Measurements from ENCODE around the gene CHI3L2. TPM values are rescaled to one million over a fixed set of nuclear protein-coding genes. Genes with fewer than 3 reads are reported as not detected.

CHI3L2 gene
- total and polyA plus RNA-seq, 2 donors (not counting 1 experiment from before 2014, with no cell fraction given), result 9.2 to 31.5 TPM

GRCh38 chr1:111195002-111195684 is 32.4 kb upstream of the CHI3L2 start:
- ATAC-seq (ENCODE audit: low read depth), result no peak
- Mint-ChIP-seq H3K4me3 (no peak overlapping the region), H3K4me1 (peaks cover 94% of the 10 kb centered on the region), H3K27ac (peak overlapping the region; percentile 89), H3K27me3 (no peaks in the 10 kb centered on the region), H3K9me3 (ENCODE audit: insufficient read depth) (no peaks in the 10 kb centered on the region)
- Histone ChIP-seq H3K9ac (ENCODE audit: low read length) (no peak overlapping the region), H3K79me2 (ENCODE audit: control insufficient read depth, insufficient read depth, low read length) (peaks cover 14% of the 10 kb centered on the region), H3K27ac (ENCODE audit: low read length in 2 of 2) (peak overlapping the region in 1 of 2 donors; percentile 15), H3K4me2 (replicated peaks; ENCODE audit: low read depth, low read length, poor library complexity, severe bottlenecking) (no peak overlapping the region), H3K4me3 (ENCODE audit: control extremely low read depth in 1 of 5, extremely low read depth in 1 of 5, insufficient read depth in 1 of 5, low read depth in 2 of 5, low read length in 4 of 5) (no peak overlapping the region), H3K4me1 (ENCODE audit: control insufficient read depth in 2 of 2, insufficient read depth in 2 of 2, low read length in 2 of 2) (peaks cover 41 to 96% of the 10 kb centered on the region in 2 donors), H3K36me3 (replicated peaks in 1 of 2; ENCODE audit: control extremely low read depth in 1 of 2, control insufficient read depth in 1 of 2, extremely low read depth in 1 of 2, insufficient read depth in 2 of 2, low read length in 1 of 2) (peaks cover 6 to 94% of the 10 kb centered on the region in 2 experiments), H3K27me3 (replicated peaks in 1 of 4; ENCODE audit: control extremely low read depth in 1 of 4, control insufficient read depth in 3 of 4, insufficient read depth in 4 of 4, low read length in 3 of 4) (no peaks in the 10 kb centered on the region), H4K20me1 (ENCODE audit: control insufficient read depth, insufficient read depth, low read length, poor library complexity, severe bottlenecking) (no peaks in the 10 kb centered on the region), H2AFZ (ENCODE audit: insufficient read depth, low read depth, low read length, poor library complexity, severe bottlenecking) (no peak overlapping the region), H3K9me3 (ENCODE audit: control extremely low read depth in 1 of 3, control insufficient read depth in 2 of 3, insufficient read depth in 1 of 3, low read length in 2 of 3) (no peaks in the 10 kb centered on the region)
- intact Hi-C loops (cut with micrococcal nuclease), result loop anchor here (5.0 kb wide), 1 partner anchor 37 kb away; no protein-coding TSS in a partner anchor
- 100% methylated on average over 2 of the region's 4 CpGs for WGBS (ENCODE audit: insufficient coverage)
- no peak for DNase-seq
- ChIA-PET CTCF (interaction anchor here (1.0 to 3.0 kb wide), 3 partner anchors 27 to 164 kb away, joined by 3 to 21 read pairs (median 6); no protein-coding TSS in a partner anchor), POLR2A (interaction anchor here (0.7 kb wide), 1 partner anchor 121 kb away, joined by 3 read pairs; no protein-coding TSS in a partner anchor)
- no peak for TF ChIP-seq CTCF (IDR thresholded peaks at IDR 0.05)
- no peak for TF ChIP-seq EZH2 (IDR thresholded peaks at IDR 0.05; ENCODE audit: borderline replicate concordance, insufficient read depth, low read depth, low read length, poor library complexity, severe bottlenecking)

GRCh38 chr1:111196213-111196612 is 31.3 kb upstream of the CHI3L2 start:
- Histone ChIP-seq H2AFZ (ENCODE audit: insufficient read depth, low read depth, low read length, poor library complexity, severe bottlenecking) (no peak overlapping the region), H3K4me3 (ENCODE audit: control extremely low read depth in 1 of 5, extremely low read depth in 1 of 5, insufficient read depth in 1 of 5, low read depth in 2 of 5, low read length in 4 of 5) (no peak overlapping the region), H4K20me1 (ENCODE audit: control insufficient read depth, insufficient read depth, low read length, poor library complexity, severe bottlenecking) (no peaks in the 10 kb centered on the region), H3K4me2 (replicated peaks; ENCODE audit: low read depth, low read length, poor library complexity, severe bottlenecking) (no peak overlapping the region), H3K36me3 (replicated peaks in 1 of 2; ENCODE audit: control extremely low read depth in 1 of 2, control insufficient read depth in 1 of 2, extremely low read depth in 1 of 2, insufficient read depth in 2 of 2, low read length in 1 of 2) (peaks cover 6 to 90% of the 10 kb centered on the region in 2 experiments), H3K4me1 (ENCODE audit: control insufficient read depth in 2 of 2, insufficient read depth in 2 of 2, low read length in 2 of 2) (peaks cover 50 to 99% of the 10 kb centered on the region in 2 donors), H3K9ac (ENCODE audit: low read length) (no peak overlapping the region), H3K79me2 (ENCODE audit: control insufficient read depth, insufficient read depth, low read length) (peaks cover 23% of the 10 kb centered on the region), H3K27me3 (replicated peaks in 1 of 4; ENCODE audit: control extremely low read depth in 1 of 4, control insufficient read depth in 3 of 4, insufficient read depth in 4 of 4, low read length in 3 of 4) (no peaks in the 10 kb centered on the region), H3K9me3 (ENCODE audit: control extremely low read depth in 1 of 3, control insufficient read depth in 2 of 3, insufficient read depth in 1 of 3, low read length in 2 of 3) (no peaks in the 10 kb centered on the region), H3K27ac (ENCODE audit: low read length in 2 of 2) (peak overlapping the region; percentile 1 to 10)
- Mint-ChIP-seq H3K4me1 (peaks cover 95% of the 10 kb centered on the region), H3K9me3 (ENCODE audit: insufficient read depth) (no peaks in the 10 kb centered on the region), H3K4me3 (peak overlapping the region; percentile 18), H3K27me3 (no peaks in the 10 kb centered on the region), H3K27ac (peak overlapping the region; percentile 78)
- CTCF ChIA-PET, result interaction anchor here (1.0 to 9.3 kb wide), 5 partner anchors 22 to 211 kb away, joined by 3 to 205 read pairs (median 6); no protein-coding TSS in a partner anchor
- intact Hi-C loops (cut with micrococcal nuclease), result loop anchor here (5.0 kb wide), 1 partner anchor 36 kb away; no protein-coding TSS in a partner anchor
- WGBS (ENCODE audit: insufficient coverage), result 86% methylated on average over 2 of the region's 2 CpGs
- TF ChIP-seq CTCF (IDR thresholded peaks at IDR 0.05) (no peak), EZH2 (IDR thresholded peaks at IDR 0.05; ENCODE audit: borderline replicate concordance, insufficient read depth, low read depth, low read length, poor library complexity, severe bottlenecking) (no peak)
- POLR2A ChIA-PET, result no interaction called here
- no peak for DNase-seq
- no peak for ATAC-seq (ENCODE audit: low read depth)

Data from B cell (primary cell).